T-helper 2 cell (primary cell): ENCODE measurements around the gene TMEM266.

Experiments
- DNase-seq, 5 experiments: peaks; one replicate each; pipeline versions ENCODE4 v3.0.0 to v3.0.0-alpha.2; 2012 to 2022

The TMEM266 gene

GRCh38 chr15:76185716-76186115, 125.9 kb downstream of the TMEM266 start:
- peak in 1 of 5 experiments; percentile 42 for DNase-seq

- DNase-seq = no peak
Measured at GRCh38 chr15:76187163-76187562, 127.4 kb downstream of the TMEM266 start.

GRCh38 chr15:76189106-76189505, 129.3 kb downstream of the TMEM266 start:
- DNase-seq = no peak

GRCh38 chr15:76190070-76190564, 130.3 kb downstream of the TMEM266 start:
- DNase-seq = no peak

GRCh38 chr15:76190751-76191538, 131.2 kb downstream of the TMEM266 start:
- DNase-seq = peak in 4 of 5 experiments; percentile 41 to 81 (median 54)

- DNase-seq = no peak
Measured at GRCh38 chr15:76191539-76192244, 131.9 kb downstream of the TMEM266 start.

GRCh38 chr15:76192715-76193114, 132.9 kb downstream of the TMEM266 start:
- no peak for DNase-seq

- DNase-seq = no peak
Measured at GRCh38 chr15:76193934-76194333, 134.1 kb downstream of the TMEM266 start.

- no peak for DNase-seq
Measured at GRCh38 chr15:76195506-76196268, 135.9 kb downstream of the TMEM266 start.

GRCh38 chr15:76196269-76197231, 136.8 kb downstream of the TMEM266 start:
- peak in 1 of 5 experiments; percentile 63 for DNase-seq

GRCh38 chr15:76197703-76198455, 138.1 kb downstream of the TMEM266 start:
- DNase-seq = no peak

- no peak for DNase-seq
Measured at GRCh38 chr15:76198456-76199105, 138.8 kb downstream of the TMEM266 start.

- DNase-seq = no peak
Measured at GRCh38 chr15:76199106-76200082, 139.6 kb downstream of the TMEM266 start.

- DNase-seq = no peak
Measured at GRCh38 chr15:76200083-76200465, 140.3 kb downstream of the TMEM266 start.

GRCh38 chr15:76200641-76201105, 140.9 kb downstream of the TMEM266 start:
- DNase-seq = no peak

- DNase-seq = no peak
Measured at GRCh38 chr15:76201536-76202255, 141.9 kb downstream of the TMEM266 start.

- no peak for DNase-seq
Measured at GRCh38 chr15:76203346-76204108, 143.7 kb downstream of the TMEM266 start.
